HL-60/S4 treated with phorbol 12-myristate 13-acetate at 8.2 ng/mL for 4 days and 3 days (cell line): ENCODE measurements around the gene ARID4B.
"Not testable (repeated sequence)": the region's sequence is repeated elsewhere in the genome, so short reads cannot be mapped to it uniquely, and the experiment has no call there.

Source experiments
- in situ Hi-C: fragments of 300-500 bp; cut with MboI; formaldehyde crosslinking; loops from 2 replicates; pipeline ENCODE4 v1.15.0; 2022; ENCODE audit warnings: low sequenced_read_pairs

ARID4B gene

GRCh38 chr1:235239851-235240250 is 88.1 kb downstream of the ARID4B start:
- in situ Hi-C loops = loop anchor here (25.0 kb wide), 1 partner anchor 172 kb away; no protein-coding TSS in a partner anchor

- in situ Hi-C loops = loop anchor here (25.0 kb wide), 1 partner anchor 174 kb away; no protein-coding TSS in a partner anchor
These were observed 89.4 kb downstream of the ARID4B start for GRCh38 chr1:235238558-235238957.

GRCh38 chr1:235236128-235236527 is 91.9 kb downstream of the ARID4B start:
- in situ Hi-C loops = loop anchor here (25.0 kb wide), 1 partner anchor 176 kb away; no protein-coding TSS in a partner anchor

- in situ Hi-C loops = loop anchor here (25.0 kb wide), 1 partner anchor 182 kb away; no protein-coding TSS in a partner anchor
These were observed 98.1 kb downstream of the ARID4B start for GRCh38 chr1:235229868-235230267.

GRCh38 chr1:235227414-235227813 is 100.6 kb downstream of the ARID4B start:
- in situ Hi-C loops = loop anchor here (25.0 kb wide), 1 partner anchor 185 kb away; no protein-coding TSS in a partner anchor

- in situ Hi-C loops = loop anchor here (25.0 kb wide), 1 partner anchor 185 kb away; no protein-coding TSS in a partner anchor
These were observed 101.0 kb downstream of the ARID4B start for GRCh38 chr1:235226933-235227332.

- in situ Hi-C loops = loop anchor here (25.0 kb wide), 1 partner anchor 187 kb away; no protein-coding TSS in a partner anchor
These were observed 102.7 kb downstream of the ARID4B start for GRCh38 chr1:235225299-235225698.

GRCh38 chr1:235221653-235222375 is 106.2 kb downstream of the ARID4B start:
- in situ Hi-C loops = no loop called here

GRCh38 chr1:235215453-235215852 is 112.5 kb downstream of the ARID4B start:
- in situ Hi-C loops = no loop called here

GRCh38 chr1:235214962-235215361 is 113.0 kb downstream of the ARID4B start:
- in situ Hi-C loops = not testable (repeated sequence)

GRCh38 chr1:235213752-235214151 is 114.2 kb downstream of the ARID4B start:
- in situ Hi-C loops = no loop called here

- in situ Hi-C loops = no loop called here
These were observed 116.5 kb downstream of the ARID4B start for GRCh38 chr1:235211517-235211916.

GRCh38 chr1:235207209-235207565 is 120.8 kb downstream of the ARID4B start:
- in situ Hi-C loops = no loop called here

GRCh38 chr1:235206533-235207208 is 121.3 kb downstream of the ARID4B start:
- in situ Hi-C loops = no loop called here

- in situ Hi-C loops = no loop called here
These were observed 122.3 kb downstream of the ARID4B start for GRCh38 chr1:235205687-235206086.

- in situ Hi-C loops = no loop called here
These were observed 124.6 kb downstream of the ARID4B start for GRCh38 chr1:235203428-235203827.

- in situ Hi-C loops = not testable (repeated sequence)
These were observed 125.5 kb downstream of the ARID4B start for GRCh38 chr1:235202447-235202846.

- in situ Hi-C loops = no loop called here
These were observed 128.5 kb downstream of the ARID4B start for GRCh38 chr1:235199441-235199840.

GRCh38 chr1:235190431-235190830 is 137.5 kb downstream of the ARID4B start:
- in situ Hi-C loops = no loop called here

GRCh38 chr1:235187316-235187715 is 140.7 kb downstream of the ARID4B start:
- in situ Hi-C loops = no loop called here

GRCh38 chr1:235181561-235182245 is 146.3 kb downstream of the ARID4B start:
- in situ Hi-C loops = no loop called here
